SU-DHL-6 (cell line): Measurements from ENCODE around the gene SPTBN1.

ENCODE experiments used
- CTCF ChIP-seq: fragments of 200-600 bp; sonication (generic); IDR thresholded peaks from one replicate; pipeline ENCODE4 v1.5.1; 2017; ENCODE audit warnings: antibody characterized with exemption, mild to moderate bottlenecking, low read length, moderate library complexity; ENCODE audit not compliant: insufficient read depth, poor library complexity, severe bottlenecking
- EZH2phosphoT487 ChIP-seq: fragments of 200-600 bp; sonication (generic), shearing (Covaris generic); conservative IDR thresholded peaks from 2 replicates; pipeline ENCODE4 v1.6.1; 2018; ENCODE audit warnings: mild to moderate bottlenecking, antibody characterized with exemption, low read length, moderate library complexity, mixed read lengths

- TF ChIP-seq CTCF: no peak
- TF ChIP-seq EZH2phosphoT487: no peak
Observed at GRCh38 chr2:54464341-54464740, 8.2 kb downstream of the SPTBN1 start.
